HCT116 (cell line): ENCODE measurements around the gene PHKB. TPM values are rescaled to one million over a fixed set of nuclear protein-coding genes. Genes with fewer than 3 reads are reported as not detected.

Experiments used
- ATAC-seq: fragments of 200-7000 bp; cut with Tn5 transposase; 2 replicates; pipeline ENCODE4 v1.9.1; 2020; ENCODE audit warnings: mild to moderate bottlenecking, moderate library complexity
- BruUV-seq: library from RNA; stranded (reverse); fragments of 400-500 nt; replicated peaks from 2 replicates; lab custom pipeline; 2021; lab: Mats Ljungman, UMichigan
- CTCF ChIA-PET: fragments of 300-600 bp; sonication (Branson Sonifier 250); formaldehyde crosslinking; loops from one replicate; lab custom pipeline; 2021; ENCODE audit warnings: antibody characterized with exemption; lab: Charles Lee
- POLR2A ChIA-PET: fragments of 300-600, 350-600 bp; sonication (Branson Sonifier 250); formaldehyde crosslinking; loops from one replicate; lab custom pipeline; 2021; ENCODE audit warnings: antibody characterized with exemption; lab: Charles Lee
- RAD21 ChIA-PET, 2 experiments: fragments of 300-600 bp; sonication (Branson Sonifier 250); formaldehyde crosslinking; loops; one replicate each; lab custom pipeline; 2023; ENCODE audit warnings: low total read pairs in 2 of 2; ENCODE audit not compliant: uncharacterized antibody in 2 of 2, unreplicated experiment in 2 of 2, low non-redundant PET in 1 of 2; lab: Charles Lee
- DNase-seq: peaks from one replicate; pipeline ENCODE4 v3.0.0-alpha.2; 2010; ENCODE audit warnings: low read depth, low spot score
- H2AFZ ChIP-seq: fragments of 200-600 bp; shearing (Covaris generic), sonication (generic); 2 replicates; pipeline ENCODE4 v1.6.1; 2017; ENCODE audit warnings: low read depth, mixed run types, mixed read lengths, antibody characterized with exemption, low read length; ENCODE audit not compliant: poor library complexity, severe bottlenecking
- H3K27ac ChIP-seq: 2 replicates; pipeline ENCODE4 v1.5.1; 2012; ENCODE audit warnings: low read depth, low read length
- H3K27me3 ChIP-seq: fragments of 200-600 bp; sonication (generic); 2 replicates; pipeline ENCODE4 v1.6.1; 2016; ENCODE audit warnings: mixed run types, low read length, mixed read lengths; ENCODE audit not compliant: insufficient read depth
- H3K36me3 ChIP-seq, 2 experiments: fragments of 200-500 bp in 1 of 2; fragments of 200-600 bp in 1 of 2; sonication (Bioruptor generic) in 1 of 2; sonication (generic) in 1 of 2; 2 replicates each; pipeline versions ENCODE4 v1.5.1 to v1.6.1; 2014 to 2016; ENCODE audit warnings: low read length in 2 of 2, inconsistent platforms in 1 of 2, mixed read lengths in 1 of 2, mixed run types in 1 of 2; ENCODE audit not compliant: insufficient read depth in 2 of 2, control insufficient read depth in 1 of 2
- H3K4me1 ChIP-seq, 2 experiments: fragments of 200-600 bp in 1 of 2; sonication (generic) in 1 of 2; 2 replicates each; pipeline versions ENCODE4 v1.5.1 to v1.6.1; 2012 to 2017; ENCODE audit warnings: low read length in 2 of 2, inconsistent platforms in 1 of 2, mild to moderate bottlenecking in 1 of 2, mixed read lengths in 1 of 2, mixed run types in 1 of 2, moderate library complexity in 1 of 2; ENCODE audit not compliant: insufficient read depth in 2 of 2, control insufficient read depth in 1 of 2
- H3K4me2 ChIP-seq: fragments of 200-600 bp; sonication (generic); 2 replicates; pipeline ENCODE4 v1.6.1; 2017; ENCODE audit warnings: mixed run types, low read length, mixed read lengths
- H3K4me3 ChIP-seq, 2 experiments: fragments of 200-600 bp in 1 of 2; sonication (generic) in 1 of 2; replicated peaks in 1 of 2; 2 replicates each; pipeline ENCODE4 v1.5.1; 2011 to 2016; ENCODE audit warnings: low read length in 2 of 2, control low read depth in 1 of 2, low read depth in 1 of 2, mild to moderate bottlenecking in 1 of 2, mixed read lengths in 1 of 2, mixed run types in 1 of 2
- H3K79me2 ChIP-seq: fragments of 200-600 bp; sonication (generic); 2 replicates; pipeline ENCODE4 v1.6.1; 2017; ENCODE audit warnings: mild to moderate bottlenecking, mixed run types, low read length, moderate library complexity, mixed read lengths; ENCODE audit not compliant: insufficient read depth
- H3K9ac ChIP-seq: fragments of 200-600 bp; sonication (generic); 2 replicates; pipeline ENCODE4 v1.6.1; 2016; ENCODE audit warnings: low read length, mixed read lengths
- H3K9me2 ChIP-seq: fragments of 200-600 bp; sonication (generic), shearing (Covaris generic); 2 replicates; pipeline ENCODE4 v1.6.1; 2017; ENCODE audit warnings: mixed run types, mild to moderate bottlenecking, moderate library complexity; ENCODE audit not compliant: insufficient read depth
- H3K9me3 ChIP-seq, 2 experiments: fragments of 200-500 bp in 1 of 2; fragments of 200-600 bp in 1 of 2; sonication (Bioruptor generic) in 1 of 2; sonication (generic) in 1 of 2; 2 replicates each; pipeline ENCODE4 v1.6.1; 2014 to 2017; ENCODE audit warnings: low read length in 2 of 2, mixed read lengths in 2 of 2, inconsistent platforms in 1 of 2, low read depth in 1 of 2, mild to moderate bottlenecking in 1 of 2, mixed run types in 1 of 2, moderate library complexity in 1 of 2; ENCODE audit not compliant: control insufficient read depth in 1 of 2, insufficient read depth in 1 of 2
- H4K20me1 ChIP-seq: fragments of 200-600 bp; sonication (generic), shearing (Covaris generic); 2 replicates; pipeline ENCODE4 v1.6.1; 2017; ENCODE audit warnings: mixed run types, mild to moderate bottlenecking, moderate library complexity; ENCODE audit not compliant: insufficient read depth
- CEBPB ChIP-seq: IDR thresholded peaks from 2 replicates; pipeline ENCODE4 v1.6.1; 2012; ENCODE audit warnings: low read depth
- EGR1 ChIP-seq: IDR thresholded peaks from 2 replicates; pipeline ENCODE4 v1.6.1; 2012; ENCODE audit warnings: low read depth
- ELF1 ChIP-seq: IDR thresholded peaks from 2 replicates; pipeline ENCODE4 v1.6.1; 2012; ENCODE audit warnings: low read depth, borderline replicate concordance
- EZH2 ChIP-seq: fragments of 200-600 bp; sonication (generic); IDR thresholded peaks from 2 replicates; pipeline ENCODE4 v1.6.1; 2017; ENCODE audit warnings: antibody characterized with exemption, mixed run types
- FOSL1 ChIP-seq: IDR thresholded peaks from 2 replicates; pipeline ENCODE4 v1.6.1; 2012; ENCODE audit warnings: low read depth
- JUND ChIP-seq: IDR thresholded peaks from 2 replicates; pipeline ENCODE4 v1.6.1; 2012
- MAX ChIP-seq: IDR thresholded peaks from 2 replicates; pipeline ENCODE4 v1.6.1; 2012
- POLR2A ChIP-seq: IDR thresholded peaks from 2 replicates; pipeline ENCODE4 v1.7.0; 2011; ENCODE audit warnings: borderline replicate concordance; ENCODE audit not compliant: insufficient read depth, insufficient read length; ENCODE audit errors: extremely low read depth
- POLR2AphosphoS5 ChIP-seq: IDR thresholded peaks from 2 replicates; pipeline ENCODE4 v1.6.1; 2011; ENCODE audit warnings: mild to moderate bottlenecking, low read depth, low read length, moderate library complexity
- RAD21 ChIP-seq: IDR thresholded peaks from 2 replicates; pipeline ENCODE4 v1.6.1; 2012; ENCODE audit warnings: low read depth, mild to moderate bottlenecking
- REST ChIP-seq: IDR thresholded peaks from 2 replicates; pipeline ENCODE4 v1.6.1; 2012; ENCODE audit warnings: low read depth
- SIN3A ChIP-seq: IDR thresholded peaks from 2 replicates; pipeline ENCODE4 v1.6.1; 2012; ENCODE audit warnings: low read depth
- SP1 ChIP-seq: IDR thresholded peaks from 2 replicates; pipeline ENCODE4 v1.6.1; 2012; ENCODE audit warnings: low read depth
- SRF ChIP-seq: IDR thresholded peaks from 2 replicates; pipeline ENCODE4 v1.6.1; 2012; ENCODE audit warnings: low read depth
- TCF7L2 ChIP-seq: IDR thresholded peaks from 2 replicates; pipeline ENCODE4 v1.7.0; 2011; ENCODE audit warnings: borderline replicate concordance, inconsistent platforms; ENCODE audit not compliant: insufficient read depth, insufficient read length; ENCODE audit errors: extremely low read depth
- ZBTB33 ChIP-seq: IDR thresholded peaks from 2 replicates; pipeline ENCODE4 v1.6.1; 2011; ENCODE audit warnings: mild to moderate bottlenecking, low read length, moderate library complexity; ENCODE audit not compliant: insufficient replicate concordance; ENCODE audit errors: extremely low read depth
- ZFX ChIP-seq: fragments of 450-650 bp; IDR thresholded peaks from 2 replicates; pipeline ENCODE4 v1.6.1; 2017
- ZNF274 ChIP-seq: fragments of 200-500 bp; sonication (Bioruptor generic); IDR thresholded peaks from 2 replicates; pipeline ENCODE4 v1.6.1; 2014; ENCODE audit warnings: mild to moderate bottlenecking, low read depth, low read length, inconsistent platforms
- intact Hi-C: fragments of 100-400 bp; cut with micrococcal nuclease; formaldehyde crosslinking; loops from 2 replicates; pipeline ENCODE4 v1.10.0; 2022
- total RNA-seq: library from RNA; stranded (reverse); gene quantifications from one replicate; pipeline ENCODE4 v1.2.1, GENCODE V29; 2021; ENCODE audit not compliant: unreplicated experiment
- TF ChIP-seq, protein P1 (sequence below), 3 experiments: fragments of 200-600 bp in 1 of 3; sonication (generic) in 1 of 3; IDR thresholded peaks in 2 of 3; conservative IDR thresholded peaks in 1 of 3; 2 replicates each; pipeline ENCODE4 v1.5.1; 2012 to 2017; ENCODE audit warnings: low read depth in 2 of 3, low read length in 2 of 3, antibody characterized with exemption in 1 of 3, borderline replicate concordance in 1 of 3, control low read depth in 1 of 3, mild to moderate bottlenecking in 1 of 3, mixed read lengths in 1 of 3, mixed run types in 1 of 3, moderate library complexity in 1 of 3; ENCODE audit not compliant: insufficient read depth in 1 of 3

The PHKB gene
- total RNA-seq, 1 experiment from 2014 or later = 30.5 TPM

DNA sequence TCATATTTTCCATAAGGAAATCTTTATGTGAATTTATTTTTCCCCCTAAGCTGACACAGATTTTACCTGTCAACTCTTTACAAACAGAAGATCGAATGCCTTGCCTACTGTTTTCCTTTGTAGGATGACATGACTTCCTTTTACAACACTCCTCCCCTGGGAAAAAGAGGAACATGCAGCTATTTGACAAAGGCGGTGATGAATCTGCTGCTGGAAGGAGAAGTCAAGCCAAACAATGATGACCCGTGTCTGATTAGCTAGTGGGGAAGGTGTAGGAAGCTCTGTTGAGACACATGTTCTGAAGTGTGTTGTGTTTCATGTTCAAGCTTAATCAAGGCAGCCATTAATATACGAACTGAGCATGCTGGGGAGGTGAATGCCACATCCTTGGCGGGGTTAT, 238.0 kb downstream of the PHKB start (continued):
- TF ChIP-seq POLR2A = no peak
- TF ChIP-seq TCF7L2 = no peak

- Histone ChIP-seq H3K4me2 (no peak overlapping the region), H3K27ac (no peak overlapping the region), H3K27me3 (no peaks in the 10 kb centered on the region), H2AFZ (no peak overlapping the region), H4K20me1 (no peaks in the 10 kb centered on the region), H3K79me2 (no peaks in the 10 kb centered on the region), H3K9me3 (no peaks in the 10 kb centered on the region), H3K36me3 (no peaks in the 10 kb centered on the region), H3K9ac (no peak overlapping the region), H3K4me1 (no peaks in the 10 kb centered on the region), H3K9me2 (no peaks in the 10 kb centered on the region), H3K4me3 (no peak overlapping the region)
- TF ChIP-seq SIN3A (no peak), RAD21 (no peak), EGR1 (no peak), JUND (no peak), POLR2A (no peak), REST (no peak), ZFX (no peak), SRF (no peak), CEBPB (no peak), SP1 (no peak), POLR2AphosphoS5 (no peak), EZH2 (no peak), ZBTB33 (no peak), ELF1 (no peak), MAX (no peak), TCF7L2 (no peak), FOSL1 (no peak), ZNF274 (no peak)
- TF ChIP-seq, protein P1, sequence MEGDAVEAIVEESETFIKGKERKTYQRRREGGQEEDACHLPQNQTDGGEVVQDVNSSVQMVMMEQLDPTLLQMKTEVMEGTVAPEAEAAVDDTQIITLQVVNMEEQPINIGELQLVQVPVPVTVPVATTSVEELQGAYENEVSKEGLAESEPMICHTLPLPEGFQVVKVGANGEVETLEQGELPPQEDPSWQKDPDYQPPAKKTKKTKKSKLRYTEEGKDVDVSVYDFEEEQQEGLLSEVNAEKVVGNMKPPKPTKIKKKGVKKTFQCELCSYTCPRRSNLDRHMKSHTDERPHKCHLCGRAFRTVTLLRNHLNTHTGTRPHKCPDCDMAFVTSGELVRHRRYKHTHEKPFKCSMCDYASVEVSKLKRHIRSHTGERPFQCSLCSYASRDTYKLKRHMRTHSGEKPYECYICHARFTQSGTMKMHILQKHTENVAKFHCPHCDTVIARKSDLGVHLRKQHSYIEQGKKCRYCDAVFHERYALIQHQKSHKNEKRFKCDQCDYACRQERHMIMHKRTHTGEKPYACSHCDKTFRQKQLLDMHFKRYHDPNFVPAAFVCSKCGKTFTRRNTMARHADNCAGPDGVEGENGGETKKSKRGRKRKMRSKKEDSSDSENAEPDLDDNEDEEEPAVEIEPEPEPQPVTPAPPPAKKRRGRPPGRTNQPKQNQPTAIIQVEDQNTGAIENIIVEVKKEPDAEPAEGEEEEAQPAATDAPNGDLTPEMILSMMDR (IDR thresholded peaks at IDR 0.05 in 2 of 3, conservative IDR thresholded peaks at IDR 0.05 in 1 of 3; ENCODE audit: borderline replicate concordance in 1 of 3, insufficient read depth in 1 of 3, low read depth in 2 of 3, low read length in 2 of 3) = no peak
- ChIA-PET POLR2A (no interaction called here), CTCF (no interaction called here), RAD21 (no interaction called here)
- DNase-seq = no peak
- intact Hi-C loops = no loop called here
- no peak for ATAC-seq
- no TSS peak for BruUV-seq
These were observed 239.9 kb downstream of the PHKB start for GRCh38 chr16:47700857-47701587.
